ENCODE results near the gene PGM2L1. TPM values are rescaled to one million over a fixed set of nuclear protein-coding genes. Genes with fewer than 3 reads are reported as not detected.

The PGM2L1 gene
- total RNA-seq, 4 donors from 2014 or later, result 2.4 to 9.3 (median 6.2) TPM

- H3K4me3 ChIP-seq, result no peak overlapping the region
- no peak for TF ChIP-seq CTCF (IDR thresholded peaks at IDR 0.05)
- no peaks in the 10 kb centered on the region for H3K4me1 ChIP-seq
- no peak overlapping the region for H3K27ac ChIP-seq
- peaks cover 0 to 53% (median 0%) of the 10 kb centered on the region in 3 donors for H3K36me3 ChIP-seq
- no peaks in the 10 kb centered on the region for H3K27me3 ChIP-seq
- DNase-seq (ENCODE audit: low spot score in 2 of 2), result no peak
- peaks cover 0 to 10% (median 0%) of the 10 kb centered on the region in 4 donors for H3K9me3 ChIP-seq
- WGBS, 2 donors, result 89 to 97% methylated on average over 1 of the region's 1 CpG
Measured at GRCh38 chr11:74357449-74357848, 40.8 kb downstream of the PGM2L1 start.

- Histone ChIP-seq H3K4me1 (no peaks in the 10 kb centered on the region), H3K27ac (no peak overlapping the region), H3K9me3 (no peaks in the 10 kb centered on the region), H3K27me3 (no peaks in the 10 kb centered on the region), H3K36me3 (peaks cover 0 to 47% (median 0%) of the 10 kb centered on the region in 3 donors), H3K4me3 (no peak overlapping the region)
- TF ChIP-seq EP300 (IDR thresholded peaks at IDR 0.05) (no peak), POLR2A (IDR thresholded peaks at IDR 0.05) (no peak), CTCF (IDR thresholded peaks at IDR 0.05) (no peak)
- no peak for DNase-seq (ENCODE audit: low spot score in 2 of 2)
- 89% methylated on average over 2 of the region's 2 CpGs for WGBS, 2 donors
Measured at GRCh38 chr11:74355626-74356025, 42.6 kb downstream of the PGM2L1 start.

GRCh38 chr11:74354036-74354435 lies 44.2 kb downstream of the PGM2L1 start:
- TF ChIP-seq CTCF (IDR thresholded peaks at IDR 0.05) (no peak), EP300 (IDR thresholded peaks at IDR 0.05) (no peak), POLR2A (IDR thresholded peaks at IDR 0.05) (no peak)
- Histone ChIP-seq H3K9me3 (no peaks in the 10 kb centered on the region), H3K4me3 (no peak overlapping the region), H3K27ac (no peak overlapping the region), H3K27me3 (no peaks in the 10 kb centered on the region), H3K36me3 (peaks cover 0 to 38% (median 0%) of the 10 kb centered on the region in 3 donors), H3K4me1 (no peaks in the 10 kb centered on the region)
- DNase-seq (ENCODE audit: low spot score in 2 of 2), result no peak
- WGBS, 2 donors, result 56 to 67% methylated on average over 3 of the region's 3 CpGs

- no peak for TF ChIP-seq CTCF (IDR thresholded peaks at IDR 0.05)
- TF ChIP-seq EP300 (IDR thresholded peaks at IDR 0.05), result no peak
- no peak for TF ChIP-seq POLR2A (IDR thresholded peaks at IDR 0.05)
- Histone ChIP-seq H3K27ac (no peak overlapping the region), H3K4me1 (peaks cover 0 to 5% (median 0%) of the 10 kb centered on the region in 4 donors), H3K36me3 (peaks cover 0 to 17% (median 0%) of the 10 kb centered on the region in 3 donors), H3K4me3 (no peak overlapping the region), H3K9me3 (no peaks in the 10 kb centered on the region), H3K27me3 (no peaks in the 10 kb centered on the region)
- no peak for DNase-seq (ENCODE audit: low spot score in 2 of 2)
- 69 to 79% methylated on average over 2 of the region's 2 CpGs for WGBS, 2 donors
Measured at GRCh38 chr11:74347381-74347780, 50.9 kb downstream of the PGM2L1 start.

GRCh38 chr11:74345420-74345819 lies 52.8 kb downstream of the PGM2L1 start:
- no peak for DNase-seq (ENCODE audit: low spot score in 2 of 2)
- Histone ChIP-seq H3K36me3 (peaks cover 0 to 8% (median 0%) of the 10 kb centered on the region in 3 donors), H3K4me1 (peaks cover 0 to 10% (median 0%) of the 10 kb centered on the region in 4 donors), H3K27ac (no peak overlapping the region), H3K27me3 (no peaks in the 10 kb centered on the region), H3K4me3 (no peak overlapping the region), H3K9me3 (no peaks in the 10 kb centered on the region)
- TF ChIP-seq CTCF (IDR thresholded peaks at IDR 0.05) (no peak), POLR2A (IDR thresholded peaks at IDR 0.05) (no peak), EP300 (IDR thresholded peaks at IDR 0.05) (no peak)
- 17 to 18% methylated on average over 1 of the region's 1 CpG for WGBS, 2 donors
